ENCODE data around the gene ST3GAL3. TPM values are rescaled to one million over a fixed set of nuclear protein-coding genes. Genes with fewer than 3 reads are reported as not detected.
A peak's percentile ranks its signal among the peaks of the same experiment; 100 is the strongest.

ST3GAL3 gene
- polyA plus RNA-seq, 1 of the 3 experiments (the other 2 are of a cell fraction), result 20.6 TPM

- H3K9me3 ChIP-seq, result no peaks in the 10 kb centered on the region
- H3K36me3 ChIP-seq (replicated peaks in 1 of 2; ENCODE audit: control insufficient read depth in 1 of 2, insufficient read depth in 2 of 2, low read length in 1 of 2), result peaks cover 16 to 47% of the 10 kb centered on the region in 2 experiments
- POLR2A ChIA-PET, result interaction anchor here (0.6 to 1.8 kb wide), 6 partner anchors 14 to 825 kb away, joined by 3 to 5 read pairs (median 3); partner anchors contain the start of genes CCDC24 and PLK3
- H3K4me3 ChIP-seq (ENCODE audit: low read depth in 2 of 2, low read length in 1 of 2), result peak within 1 kb of the TSS; percentile 83 to 91
- peaks cover 8 to 47% of the 10 kb centered on the region in 2 experiments; a peak in 1 of 4 replicates for H3K4me1 ChIP-seq (ENCODE audit: control insufficient read depth in 1 of 2, insufficient read depth in 2 of 2, low read depth in 1 of 2, low read length in 1 of 2)
- H3K9me2 ChIP-seq, result no peaks in the 10 kb centered on the region
- 0% methylated on average over 5 of the region's 93 CpGs for WGBS (ENCODE audit: low lambda C conversion rate)
- peaks cover 9% of the 10 kb centered on the region for H3F3A ChIP-seq (replicated peaks; ENCODE audit: insufficient read depth)
- DNase-seq, result peak; percentile 96
- CTCF ChIA-PET, result interaction anchor here (1.1 to 2.7 kb wide), 11 partner anchors 16 to 445 kb away, joined by 3 to 15 read pairs (median 5); partner anchors contain the start of genes CCDC24 and IPO13
- peak within 1 kb of the TSS; percentile 66 to 93; a peak in 3 of 4 replicates for H3K27ac ChIP-seq (ENCODE audit: low read depth in 2 of 2, low read length in 1 of 2)
- H3K9ac ChIP-seq, result peak within 1 kb of the TSS; percentile 84
- peak within 1 kb of the TSS; percentile 98 for H3K4me2 ChIP-seq
- peaks cover 58% of the 10 kb centered on the region for H3K79me2 ChIP-seq (ENCODE audit: insufficient read depth)
- H2AFZ ChIP-seq (ENCODE audit: low read depth), result peak within 1 kb of the TSS; percentile 88
- peaks cover 11% of the 10 kb centered on the region for H4K20me1 ChIP-seq (ENCODE audit: insufficient read depth)
- no peaks in the 10 kb centered on the region for H3K27me3 ChIP-seq (ENCODE audit: insufficient read depth)
- TF ChIP-seq POLR2AphosphoS5 (IDR thresholded peaks at IDR 0.05; ENCODE audit: low read depth, low read length), result peak; percentile 50
- no peak for TF ChIP-seq REST (IDR thresholded peaks at IDR 0.05; ENCODE audit: low read depth, low read length)
- no peak; the same call in 1 of the 2 replicates for TF ChIP-seq RCOR1 (IDR thresholded peaks at IDR 0.05; ENCODE audit: low read length)
- no peak for TF ChIP-seq FOXM1 (IDR thresholded peaks at IDR 0.05; ENCODE audit: low read depth)
- TF ChIP-seq RAD21 (IDR thresholded peaks at IDR 0.05; ENCODE audit: low read length), result no peak
- peak; percentile 70 for TF ChIP-seq YY1 (IDR thresholded peaks at IDR 0.05; ENCODE audit: low read depth)
- no peak for TF ChIP-seq ELF1 (IDR thresholded peaks at IDR 0.05)
- TF ChIP-seq EZH2phosphoT487 (IDR thresholded peaks at IDR 0.05; ENCODE audit: borderline replicate concordance, low read depth), result no peak
- no peak for TF ChIP-seq NFIC (IDR thresholded peaks at IDR 0.05; ENCODE audit: borderline replicate concordance)
- no peak for TF ChIP-seq RFX5 (IDR thresholded peaks at IDR 0.05; ENCODE audit: low read length)
- peak; percentile 30; the same call in 1 of the 2 replicates for TF ChIP-seq GABPA (IDR thresholded peaks at IDR 0.05; ENCODE audit: low read depth)
- no peak for TF ChIP-seq FOXJ3 (CRISPR knock-in tag; IDR thresholded peaks at IDR 0.05)
- no peak for TF ChIP-seq CTCF (IDR thresholded peaks at IDR 0.05)
- no peak; the same call in 1 of the 2 replicates for TF ChIP-seq JUND (IDR thresholded peaks at IDR 0.05)
- peak; percentile 59 for TF ChIP-seq CHD2 (IDR thresholded peaks at IDR 0.05; ENCODE audit: low read length, partially characterized antibody)
- no peak for TF ChIP-seq TCF12 (IDR thresholded peaks at IDR 0.05)
- TF ChIP-seq TEAD4 (IDR thresholded peaks at IDR 0.05; ENCODE audit: borderline replicate concordance, insufficient read depth), result no peak
- no peak for TF ChIP-seq MEF2A (IDR thresholded peaks at IDR 0.05; ENCODE audit: borderline replicate concordance, low read depth)
- TF ChIP-seq, protein P1, sequence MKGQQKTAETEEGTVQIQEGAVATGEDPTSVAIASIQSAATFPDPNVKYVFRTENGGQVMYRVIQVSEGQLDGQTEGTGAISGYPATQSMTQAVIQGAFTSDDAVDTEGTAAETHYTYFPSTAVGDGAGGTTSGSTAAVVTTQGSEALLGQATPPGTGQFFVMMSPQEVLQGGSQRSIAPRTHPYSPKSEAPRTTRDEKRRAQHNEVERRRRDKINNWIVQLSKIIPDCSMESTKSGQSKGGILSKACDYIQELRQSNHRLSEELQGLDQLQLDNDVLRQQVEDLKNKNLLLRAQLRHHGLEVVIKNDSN (IDR thresholded peaks at IDR 0.05; ENCODE audit: borderline replicate concordance, low read depth), result peak; percentile 100
- no peak for TF ChIP-seq IRF3 (IDR thresholded peaks at IDR 0.05; ENCODE audit: low read depth, low read length)
- TF ChIP-seq EP300 (IDR thresholded peaks at IDR 0.05; ENCODE audit: borderline replicate concordance in 1 of 2, low read depth in 1 of 2, low read length in 1 of 2), result no peak
- peak; percentile 74; the same call in 1 of the 2 replicates for TF ChIP-seq TAF1 (IDR thresholded peaks at IDR 0.05; ENCODE audit: borderline replicate concordance, low read depth, low read length)
- no peak for TF ChIP-seq GATA2 (CRISPR knock-in tag; IDR thresholded peaks at IDR 0.05)
- no peak for TF ChIP-seq ZBTB33 (IDR thresholded peaks at IDR 0.05; ENCODE audit: borderline replicate concordance, low read depth)
Observed at GRCh38 chr1:43974443-43975248, 267.3 kb downstream of the ST3GAL3 start, which contains the start of gene ATP6V0B. ATP6V0B (plus strand) TSS chr1:43974960; CDS start chr1:43975041, 81 bp downstream.

Data from SK-N-SH (cell line).